Mononuclear cell (primary cell): Measurements from ENCODE around the gene ZNF692. TPM values are rescaled to one million over a fixed set of nuclear protein-coding genes. Genes with fewer than 3 reads are reported as not detected.
A peak's percentile ranks its signal among the peaks of the same experiment; 100 is the strongest.

Experiments used
- H3K27me3 ChIP-seq: 2 replicates; pipeline ENCODE4 v1.6.0; 2011; ENCODE audit warnings: low read length, control low read depth; ENCODE audit not compliant: insufficient read depth
- H3K4me1 ChIP-seq: 2 replicates; pipeline ENCODE4 v1.5.1; 2011; ENCODE audit warnings: mild to moderate bottlenecking, low read length, control low read depth; ENCODE audit not compliant: insufficient read depth
- H3K4me3 ChIP-seq: 2 replicates; pipeline ENCODE4 v1.5.1; 2011; ENCODE audit warnings: mild to moderate bottlenecking, low read length, moderate library complexity
- H3K9me3 ChIP-seq: 2 replicates; pipeline ENCODE4 v1.5.1; 2011; ENCODE audit warnings: low read depth, mild to moderate bottlenecking, control low read depth, low read length
- total RNA-seq: library from RNA; depleted of rRNA; stranded (reverse); fragments of >200 nt; gene quantifications from one replicate; pipeline ENCODE4 v1.2.3, GENCODE V29; 2012

The ZNF692 gene
- total RNA-seq: 5.6 TPM

GRCh38 chr1:248858891-248859889, at the start of gene ZNF692:
Gene ZNF692 (minus strand): TSS chr1:248859085. CDS start chr1:248858309, 776 bp downstream.
- Histone ChIP-seq H3K9me3 (no peaks in the 10 kb centered on the region), H3K4me1 (peaks cover 59% of the 10 kb centered on the region), H3K27me3 (no peaks in the 10 kb centered on the region), H3K4me3 (peak within 1 kb of the TSS; percentile 55)

- H3K4me3 ChIP-seq: peak overlapping the region; percentile 41
- H3K27me3 ChIP-seq: no peaks in the 10 kb centered on the region
- no peaks in the 10 kb centered on the region for H3K9me3 ChIP-seq
- H3K4me1 ChIP-seq: peaks cover 17% of the 10 kb centered on the region
Measured at GRCh38 chr1:248906753-248907661, 48.1 kb upstream of the ZNF692 start.

- H3K27me3 ChIP-seq: no peaks in the 10 kb centered on the region
- H3K4me1 ChIP-seq: peaks cover 17% of the 10 kb centered on the region
- H3K9me3 ChIP-seq: no peaks in the 10 kb centered on the region
- peak within 1 kb of the TSS; percentile 74 for H3K4me3 ChIP-seq
Measured at GRCh38 chr1:248906009-248906752, 47.3 kb upstream of the ZNF692 start, which contains the start of gene PGBD2. Gene PGBD2 (plus strand): TSS chr1:248906235. CDS start chr1:248913863, 7,628 bp downstream.

- Histone ChIP-seq H3K4me1 (peaks cover 17% of the 10 kb centered on the region), H3K9me3 (no peaks in the 10 kb centered on the region), H3K4me3 (peak overlapping the region; percentile 74), H3K27me3 (no peaks in the 10 kb centered on the region)
Measured at GRCh38 chr1:248905662-248906008, 46.8 kb upstream of the ZNF692 start.

GRCh38 chr1:248904437-248905216, 45.7 kb upstream of the ZNF692 start:
- H3K4me1 ChIP-seq: peaks cover 17% of the 10 kb centered on the region
- H3K27me3 ChIP-seq: no peaks in the 10 kb centered on the region
- no peak overlapping the region for H3K4me3 ChIP-seq
- no peaks in the 10 kb centered on the region for H3K9me3 ChIP-seq

- Histone ChIP-seq H3K4me3 (no peak overlapping the region), H3K9me3 (no peaks in the 10 kb centered on the region), H3K4me1 (peaks cover 8% of the 10 kb centered on the region), H3K27me3 (peaks cover 3% of the 10 kb centered on the region)
Measured at GRCh38 chr1:248901578-248901977, 42.7 kb upstream of the ZNF692 start.

- Histone ChIP-seq H3K4me1 (peaks cover 5% of the 10 kb centered on the region), H3K27me3 (peaks cover 3% of the 10 kb centered on the region), H3K9me3 (no peaks in the 10 kb centered on the region), H3K4me3 (no peak overlapping the region)
Measured at GRCh38 chr1:248900637-248901036, 41.8 kb upstream of the ZNF692 start.

GRCh38 chr1:248897412-248898337, 38.8 kb upstream of the ZNF692 start:
- no peak overlapping the region for H3K4me3 ChIP-seq
- H3K9me3 ChIP-seq: no peaks in the 10 kb centered on the region
- no peaks in the 10 kb centered on the region for H3K4me1 ChIP-seq
- peaks cover 10% of the 10 kb centered on the region for H3K27me3 ChIP-seq

GRCh38 chr1:248894837-248895236, 36.0 kb upstream of the ZNF692 start:
- Histone ChIP-seq H3K4me3 (no peak overlapping the region), H3K9me3 (no peaks in the 10 kb centered on the region), H3K4me1 (no peaks in the 10 kb centered on the region), H3K27me3 (peaks cover 10% of the 10 kb centered on the region)

- H3K4me3 ChIP-seq: no peak overlapping the region
- peaks cover 7% of the 10 kb centered on the region for H3K27me3 ChIP-seq
- H3K4me1 ChIP-seq: no peaks in the 10 kb centered on the region
- H3K9me3 ChIP-seq: no peaks in the 10 kb centered on the region
Measured at GRCh38 chr1:248892590-248892989, 33.7 kb upstream of the ZNF692 start.

- Histone ChIP-seq H3K4me1 (no peaks in the 10 kb centered on the region), H3K9me3 (no peaks in the 10 kb centered on the region), H3K4me3 (no peak overlapping the region), H3K27me3 (peaks cover 7% of the 10 kb centered on the region)
Measured at GRCh38 chr1:248891758-248892157, 32.9 kb upstream of the ZNF692 start.

- Histone ChIP-seq H3K27me3 (peaks cover 7% of the 10 kb centered on the region), H3K9me3 (no peaks in the 10 kb centered on the region), H3K4me3 (no peak overlapping the region), H3K4me1 (no peaks in the 10 kb centered on the region)
Measured at GRCh38 chr1:248890549-248891498, 31.9 kb upstream of the ZNF692 start.
